Measurements from ENCODE around the gene ADAMTSL1.

Gene ADAMTSL1

DNA sequence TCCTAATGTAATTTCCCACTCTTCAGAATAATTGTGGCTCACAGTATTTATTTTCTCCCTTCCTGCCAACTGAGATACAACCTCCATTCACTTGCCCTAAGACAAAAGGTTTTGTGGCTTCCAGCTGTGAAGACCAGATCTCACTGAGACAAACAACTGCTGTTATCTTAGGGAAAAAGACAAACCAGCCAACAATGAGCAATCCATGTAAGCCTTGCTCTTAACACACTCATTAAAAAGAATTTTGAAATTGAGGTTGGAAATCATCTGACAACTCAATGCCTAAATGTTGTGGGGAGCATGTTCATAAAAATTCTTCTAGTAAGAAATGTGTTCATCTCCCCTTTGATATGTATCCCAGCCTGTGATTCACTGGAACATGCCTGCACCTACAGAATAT, 132.9 kb downstream of the ADAMTSL1 start:
- DNase-seq (ENCODE audit: low read depth): no peak
- no peak overlapping the region for H3K4me3 ChIP-seq (ENCODE audit: low read depth, low read length)
- TF ChIP-seq, protein P1, sequence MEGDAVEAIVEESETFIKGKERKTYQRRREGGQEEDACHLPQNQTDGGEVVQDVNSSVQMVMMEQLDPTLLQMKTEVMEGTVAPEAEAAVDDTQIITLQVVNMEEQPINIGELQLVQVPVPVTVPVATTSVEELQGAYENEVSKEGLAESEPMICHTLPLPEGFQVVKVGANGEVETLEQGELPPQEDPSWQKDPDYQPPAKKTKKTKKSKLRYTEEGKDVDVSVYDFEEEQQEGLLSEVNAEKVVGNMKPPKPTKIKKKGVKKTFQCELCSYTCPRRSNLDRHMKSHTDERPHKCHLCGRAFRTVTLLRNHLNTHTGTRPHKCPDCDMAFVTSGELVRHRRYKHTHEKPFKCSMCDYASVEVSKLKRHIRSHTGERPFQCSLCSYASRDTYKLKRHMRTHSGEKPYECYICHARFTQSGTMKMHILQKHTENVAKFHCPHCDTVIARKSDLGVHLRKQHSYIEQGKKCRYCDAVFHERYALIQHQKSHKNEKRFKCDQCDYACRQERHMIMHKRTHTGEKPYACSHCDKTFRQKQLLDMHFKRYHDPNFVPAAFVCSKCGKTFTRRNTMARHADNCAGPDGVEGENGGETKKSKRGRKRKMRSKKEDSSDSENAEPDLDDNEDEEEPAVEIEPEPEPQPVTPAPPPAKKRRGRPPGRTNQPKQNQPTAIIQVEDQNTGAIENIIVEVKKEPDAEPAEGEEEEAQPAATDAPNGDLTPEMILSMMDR (IDR thresholded peaks at IDR 0.05; ENCODE audit: low read depth, low read length, missing control alignments): no peak

DNA sequence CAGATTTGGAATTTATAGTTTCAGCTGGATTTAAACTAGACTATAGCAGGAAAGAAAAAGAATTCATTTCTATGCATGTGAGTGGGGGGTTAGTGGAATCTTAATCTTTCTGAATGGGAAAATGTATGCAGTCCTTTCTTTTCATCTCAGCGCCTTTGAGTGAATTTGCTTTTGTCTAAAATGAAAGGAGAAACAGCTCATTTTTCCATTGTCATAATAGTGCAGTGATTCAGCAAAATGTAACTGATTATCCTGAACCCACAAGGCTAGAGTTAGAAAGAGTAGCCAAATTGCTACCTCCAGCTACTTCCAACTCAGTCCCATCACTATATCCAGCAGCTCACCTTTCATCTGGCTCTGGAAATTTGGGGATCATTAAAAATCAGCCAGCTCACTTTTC, 134.4 kb downstream of the ADAMTSL1 start:
- DNase-seq (ENCODE audit: low read depth): no peak
- TF ChIP-seq, protein P1 (IDR thresholded peaks at IDR 0.05; ENCODE audit: low read depth, low read length, missing control alignments): no peak
- H3K4me3 ChIP-seq (ENCODE audit: low read depth, low read length): no peak overlapping the region

DNA sequence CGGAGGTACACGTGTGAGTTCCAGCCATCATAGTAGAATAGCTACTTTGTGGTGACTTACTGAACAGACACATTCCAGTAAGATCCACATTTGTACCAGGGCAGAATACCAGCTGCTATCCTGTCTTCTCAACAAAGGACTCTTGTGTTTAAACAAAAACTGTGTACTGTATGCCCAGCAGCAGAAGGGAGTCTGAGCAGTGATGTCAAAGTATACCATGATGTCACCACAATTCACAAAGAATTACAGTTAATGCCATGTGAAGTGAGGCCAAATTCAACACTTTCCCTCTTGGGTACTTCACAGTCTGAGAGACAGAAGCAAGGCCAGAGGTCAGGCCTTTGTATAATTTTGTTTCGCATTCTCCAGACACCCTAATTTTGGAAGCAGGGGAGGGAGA, 137.0 kb downstream of the ADAMTSL1 start:
- no peak for DNase-seq (ENCODE audit: low read depth)
- no peak overlapping the region for H3K4me3 ChIP-seq (ENCODE audit: low read depth, low read length)
- TF ChIP-seq, protein P1 (IDR thresholded peaks at IDR 0.05; ENCODE audit: low read depth, low read length, missing control alignments): no peak

DNA sequence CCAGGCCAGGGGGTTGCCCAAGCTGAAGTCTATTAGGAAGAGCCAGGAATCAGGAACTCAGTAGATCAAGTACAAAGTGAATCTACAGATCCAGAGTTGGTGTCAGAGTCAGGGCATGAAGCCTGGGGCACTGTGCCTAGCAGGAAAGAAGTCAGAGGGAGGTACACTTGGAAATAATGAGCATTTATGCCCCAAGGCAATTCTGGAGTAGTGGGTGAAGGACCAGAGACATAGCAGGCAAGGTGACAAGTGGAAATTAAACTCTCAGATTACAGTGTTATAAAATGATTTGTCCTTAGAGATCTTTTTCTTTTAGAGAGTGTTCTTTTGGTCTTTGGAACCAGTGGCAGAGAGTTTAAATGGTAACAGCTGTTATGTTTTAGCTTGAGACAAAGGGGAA, 138.0 kb downstream of the ADAMTSL1 start:
- H3K4me3 ChIP-seq (ENCODE audit: low read depth, low read length): no peak overlapping the region
- no peak for DNase-seq (ENCODE audit: low read depth)
- TF ChIP-seq, protein P1 (IDR thresholded peaks at IDR 0.05; ENCODE audit: low read depth, low read length, missing control alignments): no peak

DNA sequence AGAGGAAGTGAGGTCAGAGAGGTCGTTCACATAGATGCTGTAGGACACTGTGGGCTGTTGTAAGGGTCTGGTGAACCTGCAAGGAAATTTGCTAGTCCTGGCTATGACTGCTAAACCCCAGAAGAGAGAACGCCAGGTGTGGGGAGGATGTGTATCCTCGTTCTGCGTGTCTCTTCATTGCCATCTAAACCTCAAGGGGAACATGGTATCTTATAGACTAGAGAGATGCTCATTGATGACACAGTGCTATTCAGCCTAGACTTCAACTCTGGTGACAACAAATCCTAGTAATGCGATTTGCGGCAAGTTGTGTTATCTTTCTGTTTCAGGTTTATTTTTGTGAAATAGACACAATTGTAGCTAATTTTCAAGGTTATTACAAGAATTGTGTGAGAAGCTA, 140.2 kb downstream of the ADAMTSL1 start:
- TF ChIP-seq, protein P1 (IDR thresholded peaks at IDR 0.05; ENCODE audit: low read depth, low read length, missing control alignments): no peak
- H3K4me3 ChIP-seq (ENCODE audit: low read depth, low read length): no peak overlapping the region
- no peak for DNase-seq (ENCODE audit: low read depth)

DNA sequence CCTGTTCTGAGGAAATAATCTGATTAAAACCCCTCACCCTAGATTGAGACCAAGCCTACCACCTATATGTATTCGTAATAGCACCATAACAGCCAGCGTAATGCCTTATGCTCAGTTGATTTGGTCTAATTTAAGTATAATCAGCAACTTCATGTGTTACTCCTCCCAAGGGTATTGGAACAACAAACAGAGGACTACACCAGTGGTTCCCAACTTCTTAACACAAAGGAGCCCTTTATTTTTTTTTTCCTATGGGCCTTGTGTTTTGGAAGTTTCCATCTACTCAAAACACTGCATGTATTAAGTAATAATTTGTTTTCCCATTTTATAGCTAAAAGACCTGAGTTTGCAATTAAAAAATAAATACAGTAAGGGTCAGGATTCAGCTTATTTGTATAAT, 140.7 kb downstream of the ADAMTSL1 start:
- no peak overlapping the region for H3K4me3 ChIP-seq (ENCODE audit: low read depth, low read length)
- no peak for DNase-seq (ENCODE audit: low read depth)
- TF ChIP-seq, protein P1 (IDR thresholded peaks at IDR 0.05; ENCODE audit: low read depth, low read length, missing control alignments): no peak

DNA sequence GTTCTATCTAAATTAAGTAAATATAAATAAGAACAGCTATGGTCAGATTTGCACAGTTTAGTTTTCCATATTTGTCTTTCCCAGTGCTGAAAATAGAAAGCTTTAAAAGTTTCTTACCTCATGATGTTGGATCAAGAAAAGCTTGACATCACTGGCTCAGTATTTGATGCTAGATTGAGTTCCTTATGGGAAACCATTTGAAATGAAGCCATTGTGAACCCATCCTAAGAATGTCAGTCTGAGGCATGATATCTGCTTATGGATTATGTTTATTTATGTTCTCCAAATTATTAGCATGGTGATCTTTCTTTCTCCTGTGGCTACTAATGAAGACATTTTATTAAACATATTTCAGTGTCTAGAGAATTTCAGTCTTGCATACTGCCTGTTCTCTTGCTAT, 143.0 kb downstream of the ADAMTSL1 start:
- TF ChIP-seq, protein P1 (IDR thresholded peaks at IDR 0.05; ENCODE audit: low read depth, low read length, missing control alignments): no peak
- DNase-seq (ENCODE audit: low read depth): no peak
- H3K4me3 ChIP-seq (ENCODE audit: low read depth, low read length): no peak overlapping the region

Data from GM12864 (cell line).